BLaER1 (cell line): ENCODE data around the gene XYLB.

ENCODE experiments used
- H3K27ac ChIP-seq: shearing (Covaris generic); formaldehyde crosslinking; 2 replicates; pipeline ENCODE4 v1.8.1; 2022
- H3K27me3 ChIP-seq: shearing (Covaris generic); formaldehyde crosslinking; 2 replicates; pipeline ENCODE4 v1.8.1; 2022
- H3K36me3 ChIP-seq: shearing (Covaris generic); formaldehyde crosslinking; 2 replicates; pipeline ENCODE4 v1.8.1; 2022
- H3K4me1 ChIP-seq: shearing (Covaris generic); formaldehyde crosslinking; 2 replicates; pipeline ENCODE4 v1.8.1; 2022
- H3K4me2 ChIP-seq: shearing (Covaris generic); formaldehyde crosslinking; 2 replicates; pipeline ENCODE4 v1.8.1; 2022
- H3K4me3 ChIP-seq: shearing (Covaris generic); formaldehyde crosslinking; 2 replicates; pipeline ENCODE4 v1.8.1; 2022
- H3K9ac ChIP-seq: shearing (Covaris generic); formaldehyde crosslinking; 2 replicates; pipeline ENCODE4 v1.8.1; 2022
- H3K9me3 ChIP-seq: shearing (Covaris generic); formaldehyde crosslinking; 2 replicates; pipeline ENCODE4 v1.8.1; 2022
- H4K20me1 ChIP-seq: shearing (Covaris generic); formaldehyde crosslinking; 2 replicates; pipeline ENCODE4 v1.8.1; 2022
- Cebpa-rat ChIP-seq: shearing (Covaris generic); IDR thresholded peaks from 2 replicates; pipeline ENCODE4 v1.8.1; 2022

XYLB gene

GRCh38 chr3:38372214-38372601, 25.6 kb downstream of the XYLB start:
- Histone ChIP-seq H4K20me1 (no peaks in the 10 kb centered on the region), H3K4me1 (peaks cover 13% of the 10 kb centered on the region), H3K36me3 (peaks cover 67% of the 10 kb centered on the region), H3K27me3 (no peaks in the 10 kb centered on the region), H3K9ac (no peak overlapping the region), H3K4me2 (no peak overlapping the region), H3K4me3 (no peak overlapping the region), H3K27ac (no peak overlapping the region), H3K9me3 (peaks cover 6% of the 10 kb centered on the region)
- TF ChIP-seq Cebpa-rat: no peak

GRCh38 chr3:38374221-38374620, 27.6 kb downstream of the XYLB start:
- no peaks in the 10 kb centered on the region for H3K9me3 ChIP-seq
- H3K9ac ChIP-seq: no peak overlapping the region
- H3K27me3 ChIP-seq: no peaks in the 10 kb centered on the region
- no peak for TF ChIP-seq Cebpa-rat
- peaks cover 71% of the 10 kb centered on the region for H3K36me3 ChIP-seq
- H3K4me3 ChIP-seq: no peak overlapping the region
- H3K4me2 ChIP-seq: peak overlapping the region; percentile 58
- H3K27ac ChIP-seq: no peak overlapping the region
- no peaks in the 10 kb centered on the region for H4K20me1 ChIP-seq
- peaks cover 13% of the 10 kb centered on the region for H3K4me1 ChIP-seq

- TF ChIP-seq Cebpa-rat: no peak
- H3K27ac ChIP-seq: no peak overlapping the region
- no peak overlapping the region for H3K4me2 ChIP-seq
- no peak overlapping the region for H3K9ac ChIP-seq
- H3K4me1 ChIP-seq: peaks cover 13% of the 10 kb centered on the region
- peaks cover 4% of the 10 kb centered on the region for H3K9me3 ChIP-seq
- peaks cover 74% of the 10 kb centered on the region for H3K36me3 ChIP-seq
- no peaks in the 10 kb centered on the region for H3K27me3 ChIP-seq
- H3K4me3 ChIP-seq: no peak overlapping the region
- no peaks in the 10 kb centered on the region for H4K20me1 ChIP-seq
Measured at GRCh38 chr3:38375072-38375471, 28.5 kb downstream of the XYLB start.

GRCh38 chr3:38375488-38376097, 29.0 kb downstream of the XYLB start:
- Histone ChIP-seq H3K9me3 (peaks cover 7% of the 10 kb centered on the region), H3K27ac (no peak overlapping the region), H3K27me3 (no peaks in the 10 kb centered on the region), H3K4me3 (no peak overlapping the region), H3K9ac (no peak overlapping the region), H3K4me2 (no peak overlapping the region), H3K4me1 (peaks cover 13% of the 10 kb centered on the region), H3K36me3 (peaks cover 74% of the 10 kb centered on the region), H4K20me1 (no peaks in the 10 kb centered on the region)
- TF ChIP-seq Cebpa-rat: no peak

- no peak for TF ChIP-seq Cebpa-rat
- Histone ChIP-seq H3K27ac (no peak overlapping the region), H3K4me1 (peaks cover 13% of the 10 kb centered on the region), H4K20me1 (no peaks in the 10 kb centered on the region), H3K9me3 (peaks cover 14% of the 10 kb centered on the region), H3K4me3 (no peak overlapping the region), H3K9ac (no peak overlapping the region), H3K36me3 (peaks cover 77% of the 10 kb centered on the region), H3K4me2 (no peak overlapping the region), H3K27me3 (no peaks in the 10 kb centered on the region)
Measured at GRCh38 chr3:38376098-38376816, 29.7 kb downstream of the XYLB start.

- H3K36me3 ChIP-seq: peaks cover 74% of the 10 kb centered on the region
- H3K27ac ChIP-seq: no peak overlapping the region
- no peak overlapping the region for H3K9ac ChIP-seq
- no peaks in the 10 kb centered on the region for H3K27me3 ChIP-seq
- H3K9me3 ChIP-seq: peaks cover 29% of the 10 kb centered on the region
- H3K4me2 ChIP-seq: no peak overlapping the region
- no peak for TF ChIP-seq Cebpa-rat
- H4K20me1 ChIP-seq: no peaks in the 10 kb centered on the region
- no peak overlapping the region for H3K4me3 ChIP-seq
- peaks cover 6% of the 10 kb centered on the region for H3K4me1 ChIP-seq
Measured at GRCh38 chr3:38379201-38379770, 32.7 kb downstream of the XYLB start.

GRCh38 chr3:38382506-38383080, 36.0 kb downstream of the XYLB start:
- H3K36me3 ChIP-seq: peaks cover 56% of the 10 kb centered on the region
- no peaks in the 10 kb centered on the region for H4K20me1 ChIP-seq
- TF ChIP-seq Cebpa-rat: no peak
- H3K4me2 ChIP-seq: no peak overlapping the region
- H3K27ac ChIP-seq: no peak overlapping the region
- H3K27me3 ChIP-seq: no peaks in the 10 kb centered on the region
- H3K9me3 ChIP-seq: peaks cover 41% of the 10 kb centered on the region
- no peak overlapping the region for H3K4me3 ChIP-seq
- no peak overlapping the region for H3K9ac ChIP-seq
- H3K4me1 ChIP-seq: no peaks in the 10 kb centered on the region

- no peak for TF ChIP-seq Cebpa-rat
- H3K4me2 ChIP-seq: no peak overlapping the region
- no peak overlapping the region for H3K27ac ChIP-seq
Measured at GRCh38 chr3:38383156-38383875, 36.7 kb downstream of the XYLB start.

GRCh38 chr3:38386992-38387750, 40.6 kb downstream of the XYLB start:
- no peaks in the 10 kb centered on the region for H4K20me1 ChIP-seq

More at GRCh38 chr3:38383156-38383875, 36.7 kb downstream of the XYLB start:
- no peaks in the 10 kb centered on the region for H4K20me1 ChIP-seq
- H3K36me3 ChIP-seq: peaks cover 48% of the 10 kb centered on the region
- H3K9me3 ChIP-seq: peaks cover 46% of the 10 kb centered on the region
- no peak overlapping the region for H3K4me3 ChIP-seq
- H3K27me3 ChIP-seq: no peaks in the 10 kb centered on the region
- no peaks in the 10 kb centered on the region for H3K4me1 ChIP-seq
- no peak overlapping the region for H3K9ac ChIP-seq

More at GRCh38 chr3:38386992-38387750, 40.6 kb downstream of the XYLB start:
- TF ChIP-seq Cebpa-rat: no peak
- Histone ChIP-seq H3K9ac (no peak overlapping the region), H3K4me3 (no peak overlapping the region), H3K4me2 (no peak overlapping the region), H3K36me3 (peaks cover 11% of the 10 kb centered on the region), H3K4me1 (no peaks in the 10 kb centered on the region), H3K27ac (no peak overlapping the region), H3K9me3 (peaks cover 23% of the 10 kb centered on the region), H3K27me3 (no peaks in the 10 kb centered on the region)
